Midbrain (tissue), 1 donor: Measurements from ENCODE around the gene PRR19.

Experiments
- DNase-seq: peaks from one replicate; lab custom pipeline; 2025; lab: John Stamatoyannopoulos, UW

The PRR19 gene

DNA sequence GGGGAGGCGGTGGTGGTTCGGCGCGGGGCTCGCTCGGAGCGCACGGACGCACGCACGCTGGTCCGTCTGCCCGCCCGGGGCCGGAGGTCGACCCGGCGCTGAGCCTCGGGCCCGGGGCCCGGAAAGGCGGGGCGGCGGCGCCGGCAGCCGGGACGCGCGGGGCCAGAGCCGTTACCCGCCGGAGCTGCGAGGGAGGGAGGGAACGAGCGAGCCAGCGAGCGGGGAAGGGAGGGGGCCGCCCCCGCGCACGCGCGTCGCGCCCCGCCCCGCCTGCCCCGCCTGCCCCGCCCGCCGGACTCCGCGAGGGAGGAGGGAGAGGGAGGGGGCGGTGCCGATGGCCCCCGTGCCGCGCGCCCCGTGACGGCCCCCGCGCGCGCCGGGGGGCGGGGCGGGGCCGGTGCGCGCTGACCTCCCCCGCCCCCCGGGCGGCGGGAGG lies 17.8 kb upstream of the PRR19 start:
- DNase-seq = peak; percentile 81

DNA sequence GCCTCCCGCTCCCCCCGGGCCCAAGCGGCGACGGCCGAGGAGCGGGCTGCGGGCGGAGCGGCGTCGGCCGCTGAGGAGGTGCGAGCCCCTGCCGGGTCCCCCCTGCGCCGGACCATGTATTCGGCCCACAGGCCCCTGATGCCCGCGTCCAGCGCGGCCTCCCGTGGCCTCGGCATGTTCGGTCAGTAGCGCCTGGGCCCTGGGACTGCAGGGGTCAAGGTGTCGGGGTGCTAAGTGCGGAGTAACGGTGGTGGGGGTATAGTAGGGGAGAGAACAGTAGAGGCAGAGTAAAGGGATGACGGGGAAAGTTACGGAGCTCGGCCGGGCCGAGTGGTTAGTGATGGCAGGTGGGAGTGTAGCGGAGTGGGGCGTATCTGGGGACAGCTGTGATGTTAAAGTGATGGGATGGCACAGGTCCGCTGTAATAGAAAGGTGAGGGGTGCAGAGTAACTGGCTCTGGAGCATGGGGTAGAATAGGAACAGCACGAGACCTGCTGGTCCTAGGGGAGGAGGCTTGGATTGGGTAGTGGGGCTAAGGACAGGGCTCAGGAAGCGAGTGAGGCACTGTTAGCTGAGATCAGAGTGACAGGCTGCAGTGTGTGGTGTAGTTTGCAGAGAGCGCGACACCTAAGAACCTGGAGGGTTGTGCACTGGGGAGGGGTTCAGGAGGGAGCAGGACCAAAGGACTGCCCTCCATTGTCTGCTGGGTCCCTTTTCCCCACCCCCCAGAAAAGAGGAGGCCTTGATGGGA lies 17.2 kb upstream of the PRR19 start:
- DNase-seq = no peak

DNA sequence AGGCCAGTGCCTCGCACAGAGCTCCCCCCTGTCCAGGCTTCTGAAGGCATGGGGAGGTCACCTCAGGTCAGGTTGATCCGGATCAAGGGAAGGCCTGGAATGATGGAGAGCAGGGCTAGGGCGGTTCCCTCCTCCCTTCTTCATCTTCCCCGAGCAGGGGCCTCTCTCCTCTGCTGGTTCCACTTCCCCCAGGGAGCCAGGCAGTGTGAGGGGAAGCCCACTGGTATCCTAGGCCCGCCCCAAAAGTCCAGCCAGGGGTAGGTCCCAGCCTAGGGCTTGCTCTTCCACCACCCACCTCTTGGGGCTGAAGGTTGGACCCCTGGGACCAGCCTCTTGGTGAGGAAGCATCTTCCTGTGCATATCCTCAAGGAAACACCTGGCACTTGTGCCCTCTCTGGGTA lies 16.4 kb upstream of the PRR19 start:
- DNase-seq = no peak

DNA sequence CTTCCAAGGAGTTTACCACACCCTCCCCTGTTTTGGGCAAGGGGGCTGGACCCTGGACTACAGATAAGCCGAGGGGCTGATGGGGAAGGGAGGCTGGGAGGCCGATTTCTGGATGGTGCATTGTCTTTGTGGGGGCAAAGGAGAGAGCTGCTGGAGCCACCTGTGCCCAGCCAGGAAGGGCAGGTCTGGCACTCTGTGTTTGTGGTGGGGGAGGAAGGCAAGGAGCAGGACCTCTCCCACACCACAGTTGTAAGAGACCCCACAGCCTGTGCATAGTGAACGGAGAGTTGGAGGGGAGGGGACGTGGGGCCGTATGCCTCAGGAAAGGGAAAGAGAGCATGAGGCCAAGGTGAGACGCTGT lies 16.0 kb upstream of the PRR19 start:
- DNase-seq = no peak

DNA sequence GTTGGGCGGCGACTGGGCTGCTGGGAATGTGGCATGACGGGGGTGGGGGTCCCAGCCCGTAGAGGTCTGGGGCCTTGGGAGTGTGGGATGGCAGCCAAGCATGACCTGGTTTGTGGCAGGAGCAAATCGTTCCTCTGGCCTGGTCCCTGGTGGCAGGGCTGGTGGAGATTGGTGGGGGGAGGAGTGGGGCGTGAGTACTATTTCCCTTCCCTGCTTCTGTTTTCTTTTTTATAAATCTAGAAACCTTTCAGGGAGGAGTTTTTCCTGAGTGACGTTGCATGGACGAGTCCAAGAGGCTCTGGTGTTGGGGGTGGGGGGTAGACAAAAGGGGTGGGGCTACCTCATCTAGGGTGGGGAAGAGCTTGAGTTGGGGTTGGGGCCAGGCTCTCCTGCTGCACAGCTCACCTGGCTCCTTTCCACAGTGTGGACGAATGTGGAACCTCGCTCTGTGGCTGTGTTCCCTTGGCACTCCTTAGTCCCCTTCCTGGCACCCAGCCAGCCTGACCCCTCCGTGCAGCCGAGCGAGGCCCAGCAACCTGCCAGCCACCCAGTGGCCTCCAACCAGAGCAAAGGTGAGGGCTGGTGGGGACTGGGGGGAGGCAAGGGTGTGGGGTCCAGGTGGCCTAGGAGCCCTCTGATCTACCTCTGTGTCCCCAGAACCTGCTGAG lies 15.4 kb upstream of the PRR19 start:
- DNase-seq = peak; percentile 27

DNA sequence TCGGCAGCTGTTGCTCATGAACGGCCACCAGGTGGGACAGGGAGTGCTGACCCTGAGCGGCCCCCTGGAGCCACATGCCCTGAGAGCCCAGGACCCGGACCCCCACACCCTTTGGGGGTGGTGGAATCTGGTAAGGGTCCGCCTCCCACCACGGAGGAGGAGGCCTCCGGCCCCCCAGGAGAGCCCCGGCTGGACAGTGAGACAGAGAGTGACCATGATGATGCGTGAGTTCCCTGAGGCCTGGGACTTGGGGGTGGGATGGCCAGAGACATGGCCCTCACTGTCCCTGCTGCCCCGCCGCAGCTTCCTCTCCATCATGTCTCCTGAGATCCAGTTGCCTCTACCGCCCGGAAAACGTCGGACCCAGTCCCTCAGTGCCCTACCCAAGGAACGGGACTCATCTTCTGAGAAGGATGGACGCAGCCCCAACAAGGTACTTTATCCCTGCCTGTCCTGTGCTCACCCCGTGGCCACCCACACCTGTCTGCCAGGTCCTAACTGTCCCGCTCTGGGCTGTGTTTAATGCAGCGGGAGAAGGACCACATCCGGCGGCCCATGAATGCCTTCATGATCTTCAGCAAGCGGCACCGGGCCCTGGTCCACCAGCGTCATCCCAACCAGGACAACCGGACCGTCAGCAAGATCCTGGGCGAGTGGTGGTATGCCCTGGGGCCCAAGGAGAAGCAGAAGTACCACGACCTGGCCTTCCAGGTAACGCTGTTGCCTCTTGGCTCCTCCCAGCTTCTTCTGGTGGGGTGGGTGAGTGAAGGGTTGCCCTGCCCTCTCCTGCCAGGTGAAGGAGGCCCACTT lies 14.7 kb upstream of the PRR19 start:
- no peak for DNase-seq

DNA sequence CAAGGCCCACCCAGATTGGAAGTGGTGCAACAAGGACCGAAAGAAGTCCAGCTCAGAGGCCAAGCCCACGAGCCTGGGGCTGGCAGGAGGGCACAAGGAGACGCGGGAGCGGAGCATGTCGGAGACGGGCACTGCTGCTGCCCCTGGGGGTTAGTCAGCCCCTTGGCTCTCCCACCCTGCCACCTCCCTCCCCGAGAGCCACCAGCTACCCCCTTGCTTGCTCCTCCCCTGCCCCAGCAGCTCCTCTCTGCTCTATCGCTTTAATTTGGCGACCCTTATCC lies 14.2 kb upstream of the PRR19 start:
- no peak for DNase-seq

DNA sequence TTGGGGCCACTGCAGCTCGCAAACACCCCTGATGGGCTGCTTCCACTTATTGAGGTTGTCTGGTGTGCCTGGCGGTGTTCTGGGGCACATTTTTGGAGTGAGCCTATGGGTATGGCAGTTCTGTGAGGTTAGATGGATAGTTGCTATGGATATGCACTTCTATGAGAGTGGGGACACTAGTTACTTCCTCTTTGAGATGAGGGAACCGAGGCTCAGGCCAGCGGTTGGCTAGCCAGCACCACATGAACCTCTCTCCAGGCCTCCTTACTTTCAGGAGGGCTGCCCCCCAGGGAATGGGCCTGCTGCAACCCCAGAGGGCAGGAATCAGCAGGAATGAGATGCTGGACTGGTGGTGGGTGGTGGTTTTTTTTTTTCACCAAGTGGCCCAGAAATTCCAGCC lies 13.5 kb upstream of the PRR19 start:
- no peak for DNase-seq

DNA sequence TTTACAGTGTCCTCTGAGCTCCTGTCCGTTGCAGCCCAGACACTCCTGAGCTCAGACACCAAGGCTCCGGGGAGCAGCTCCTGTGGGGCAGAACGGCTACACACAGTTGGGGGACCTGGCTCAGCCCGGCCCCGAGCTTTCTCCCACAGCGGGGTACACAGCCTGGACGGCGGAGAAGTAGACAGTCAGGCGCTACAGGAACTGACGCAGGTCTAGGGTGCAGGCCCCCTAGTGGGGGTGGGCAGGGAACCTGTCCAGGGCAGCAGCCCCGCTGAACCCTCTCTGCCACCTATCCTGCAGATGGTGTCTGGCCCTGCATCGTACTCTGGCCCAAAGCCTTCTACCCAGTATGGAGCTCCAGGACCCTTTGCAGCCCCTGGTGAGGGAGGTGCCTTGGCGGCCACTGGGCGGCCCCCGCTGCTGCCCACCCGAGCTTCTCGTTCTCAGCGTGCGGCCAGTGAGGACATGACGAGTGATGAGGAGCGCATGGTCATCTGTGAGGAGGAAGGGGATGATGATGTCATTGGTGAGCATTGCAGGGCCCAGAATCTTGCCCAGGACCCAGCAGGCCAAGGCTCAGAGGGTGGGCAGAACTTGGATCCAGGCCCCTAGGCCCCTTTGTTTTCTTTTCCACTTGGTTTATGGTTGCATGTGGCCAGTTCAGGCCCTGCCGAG lies 12.9 kb upstream of the PRR19 start:
- DNase-seq = no peak

DNA sequence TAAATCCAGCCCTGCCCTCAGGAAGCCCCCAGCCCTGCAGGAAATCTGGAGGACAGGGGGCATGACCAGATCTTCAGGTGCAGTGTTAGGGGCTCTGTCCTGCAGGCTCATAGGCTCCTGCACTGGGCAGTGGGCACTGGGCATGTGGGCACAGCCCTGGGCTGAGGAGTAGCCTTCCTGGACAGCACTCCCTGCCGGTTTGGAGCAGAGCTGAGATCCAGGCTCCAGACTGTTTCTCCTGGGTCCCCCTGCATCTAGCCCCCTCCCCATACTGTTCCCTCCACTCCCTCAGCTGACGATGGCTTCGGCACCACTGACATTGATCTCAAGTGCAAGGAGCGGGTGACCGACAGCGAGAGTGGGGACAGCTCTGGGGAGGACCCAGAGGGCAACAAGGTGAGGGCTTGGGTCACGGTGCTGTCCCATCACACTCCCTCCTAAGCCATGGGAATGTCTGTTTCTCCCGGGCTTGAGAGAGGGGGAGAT lies 12.3 kb upstream of the PRR19 start:
- no peak for DNase-seq

DNA sequence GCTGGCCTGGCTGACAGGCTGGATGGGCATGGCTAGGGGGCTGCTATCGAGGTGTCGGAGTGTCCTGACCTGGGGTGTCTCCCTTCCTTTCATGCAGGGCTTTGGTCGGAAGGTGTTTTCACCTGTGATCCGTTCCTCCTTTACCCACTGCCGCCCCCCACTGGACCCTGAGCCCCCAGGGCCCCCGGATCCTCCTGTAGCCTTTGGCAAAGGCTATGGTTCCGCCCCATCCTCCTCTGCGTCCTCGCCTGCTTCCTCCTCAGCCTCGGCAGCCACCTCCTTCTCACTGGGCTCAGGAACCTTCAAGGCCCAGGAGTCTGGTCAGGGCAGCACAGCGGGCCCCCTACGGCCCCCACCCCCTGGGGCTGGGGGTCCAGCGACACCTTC lies 11.8 kb upstream of the PRR19 start:
- no peak for DNase-seq

DNA sequence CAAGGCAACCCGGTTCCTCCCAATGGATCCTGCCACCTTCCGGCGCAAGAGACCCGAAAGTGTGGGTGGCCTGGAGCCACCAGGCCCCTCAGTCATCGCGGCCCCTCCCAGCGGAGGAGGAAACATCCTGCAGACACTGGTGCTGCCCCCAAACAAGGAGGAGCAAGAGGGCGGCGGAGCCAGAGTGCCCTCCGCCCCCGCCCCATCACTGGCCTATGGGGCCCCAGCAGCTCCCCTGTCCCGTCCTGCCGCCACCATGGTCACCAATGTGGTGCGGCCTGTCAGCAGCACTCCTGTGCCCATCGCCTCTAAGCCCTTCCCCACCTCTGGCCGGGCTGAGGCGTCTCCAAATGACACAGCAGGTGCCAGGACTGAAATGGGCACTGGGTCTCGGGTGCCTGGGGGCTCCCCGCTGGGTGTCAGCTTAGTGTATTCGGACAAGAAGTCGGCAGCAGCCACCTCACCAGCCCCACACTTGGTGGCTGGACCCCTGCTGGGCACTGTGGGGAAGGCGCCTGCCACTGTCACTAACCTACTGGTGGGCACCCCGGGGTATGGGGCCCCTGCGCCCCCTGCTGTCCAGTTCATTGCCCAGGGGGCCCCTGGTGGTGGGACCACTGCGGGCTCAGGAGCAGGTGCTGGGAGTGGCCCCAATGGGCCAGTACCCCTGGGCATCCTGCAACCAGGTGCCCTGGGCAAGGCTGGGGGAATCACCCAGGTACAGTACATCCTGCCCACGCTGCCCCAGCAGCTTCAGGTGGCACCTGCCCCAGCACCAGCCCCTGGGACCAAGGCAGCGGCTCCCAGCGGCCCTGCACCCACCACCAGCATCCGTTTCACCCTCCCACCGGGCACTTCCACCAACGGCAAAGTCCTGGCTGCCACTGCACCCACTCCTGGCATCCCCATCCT lies 11.2 kb upstream of the PRR19 start:
- DNase-seq = no peak

DNA sequence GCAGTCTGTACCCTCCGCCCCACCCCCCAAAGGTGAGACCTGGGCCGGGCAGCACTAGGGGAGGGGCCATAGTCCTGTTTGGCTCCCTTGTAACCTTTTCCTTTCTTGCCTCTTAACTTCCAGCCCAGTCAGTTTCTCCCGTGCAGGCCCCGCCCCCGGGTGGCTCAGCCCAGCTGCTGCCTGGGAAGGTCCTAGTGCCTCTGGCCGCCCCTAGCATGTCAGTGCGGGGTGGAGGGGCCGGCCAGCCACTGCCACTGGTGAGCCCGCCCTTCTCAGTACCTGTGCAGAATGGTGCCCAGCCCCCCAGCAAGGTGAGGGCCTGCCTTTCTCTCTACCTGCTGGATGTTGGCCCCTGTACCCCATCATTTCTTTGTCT lies 10.5 kb upstream of the PRR19 start:
- DNase-seq = no peak

DNA sequence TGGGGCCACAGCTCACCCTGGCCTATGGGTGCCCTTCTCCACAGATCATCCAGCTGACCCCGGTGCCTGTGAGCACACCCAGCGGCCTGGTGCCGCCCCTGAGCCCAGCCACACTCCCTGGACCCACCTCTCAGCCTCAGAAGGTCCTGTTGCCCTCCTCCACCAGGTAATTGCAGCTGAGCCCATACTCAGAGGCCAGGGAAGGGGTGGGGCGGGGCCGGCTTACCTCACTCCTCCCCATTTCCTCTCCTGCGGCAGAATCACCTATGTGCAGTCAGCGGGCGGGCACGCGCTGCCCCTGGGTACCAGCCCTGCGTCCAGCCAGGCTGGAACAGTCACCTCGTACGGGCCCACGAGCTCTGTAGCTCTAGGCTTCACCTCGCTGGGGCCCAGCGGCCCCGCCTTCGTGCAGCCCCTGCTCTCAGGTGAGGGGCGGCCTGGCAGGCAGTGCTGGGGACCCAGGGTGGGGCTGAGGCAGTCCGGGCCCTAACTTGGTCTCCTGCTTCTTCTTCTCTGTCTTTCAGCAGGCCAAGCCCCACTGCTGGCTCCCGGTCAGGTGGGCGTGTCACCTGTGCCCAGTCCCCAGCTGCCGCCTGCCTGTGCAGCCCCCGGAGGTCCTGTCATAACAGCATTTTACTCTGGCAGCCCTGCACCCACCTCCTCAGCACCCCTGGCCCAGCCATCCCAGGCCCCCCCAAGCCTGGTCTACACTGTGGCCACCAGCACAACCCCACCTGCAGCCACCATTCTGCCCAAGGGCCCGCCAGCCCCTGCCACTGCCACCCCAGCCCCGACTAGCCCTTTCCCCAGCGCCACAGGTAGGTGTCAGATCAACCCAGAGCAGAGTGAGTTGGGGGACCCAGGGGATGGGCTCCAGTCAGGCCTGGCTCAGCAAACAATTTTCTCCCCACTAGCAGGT lies 9.6 kb upstream of the PRR19 start:
- DNase-seq = no peak

DNA sequence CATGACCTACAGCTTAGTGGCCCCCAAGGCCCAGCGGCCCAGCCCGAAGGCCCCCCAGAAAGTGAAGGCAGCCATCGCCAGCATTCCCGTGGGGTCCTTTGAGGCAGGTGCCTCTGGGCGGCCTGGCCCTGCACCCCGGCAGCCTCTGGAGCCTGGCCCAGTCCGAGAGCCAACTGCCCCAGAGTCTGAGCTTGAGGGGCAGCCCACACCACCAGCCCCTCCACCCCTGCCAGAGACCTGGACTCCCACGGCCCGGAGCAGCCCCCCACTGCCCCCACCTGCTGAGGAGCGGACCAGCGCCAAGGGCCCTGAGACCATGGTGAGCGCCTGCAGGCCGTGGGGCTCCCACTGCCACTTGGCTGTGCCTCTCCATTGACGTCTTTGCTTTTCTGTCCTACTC lies 9.0 kb upstream of the PRR19 start:
- DNase-seq = no peak

DNA sequence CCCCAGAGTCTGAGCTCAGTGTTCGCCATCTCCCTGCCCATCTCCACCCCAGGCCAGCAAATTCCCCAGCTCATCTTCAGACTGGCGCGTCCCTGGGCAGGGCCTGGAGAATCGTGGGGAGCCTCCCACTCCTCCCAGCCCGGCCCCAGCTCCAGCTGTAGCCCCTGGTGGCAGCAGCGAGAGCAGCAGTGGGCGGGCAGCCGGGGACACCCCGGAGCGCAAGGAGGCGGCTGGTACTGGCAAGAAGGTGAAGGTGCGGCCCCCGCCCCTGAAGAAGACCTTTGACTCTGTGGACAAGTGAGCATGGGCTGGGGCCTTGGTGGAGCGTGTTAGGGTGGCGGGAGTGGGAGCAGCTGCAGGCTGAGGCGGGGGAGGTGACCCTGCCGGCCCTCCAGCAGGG lies 8.4 kb upstream of the PRR19 start:
- DNase-seq = no peak

DNA sequence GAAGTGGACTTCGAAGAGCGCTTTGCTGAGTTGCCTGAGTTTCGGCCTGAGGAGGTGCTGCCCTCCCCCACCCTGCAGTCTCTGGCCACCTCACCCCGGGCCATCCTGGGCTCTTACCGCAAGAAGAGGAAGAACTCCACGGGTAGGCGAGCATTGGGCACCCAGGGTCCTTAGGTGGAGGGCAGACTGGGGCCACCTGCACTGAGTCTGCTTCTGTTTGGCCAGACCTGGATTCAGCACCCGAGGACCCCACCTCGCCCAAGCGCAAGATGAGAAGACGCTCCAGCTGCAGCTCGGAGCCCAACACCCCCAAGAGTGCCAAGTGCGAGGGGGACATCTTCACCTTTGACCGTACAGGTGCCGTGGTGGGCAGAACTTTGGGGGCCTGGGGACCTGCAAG lies 8.0 kb upstream of the PRR19 start:
- DNase-seq = no peak

DNA sequence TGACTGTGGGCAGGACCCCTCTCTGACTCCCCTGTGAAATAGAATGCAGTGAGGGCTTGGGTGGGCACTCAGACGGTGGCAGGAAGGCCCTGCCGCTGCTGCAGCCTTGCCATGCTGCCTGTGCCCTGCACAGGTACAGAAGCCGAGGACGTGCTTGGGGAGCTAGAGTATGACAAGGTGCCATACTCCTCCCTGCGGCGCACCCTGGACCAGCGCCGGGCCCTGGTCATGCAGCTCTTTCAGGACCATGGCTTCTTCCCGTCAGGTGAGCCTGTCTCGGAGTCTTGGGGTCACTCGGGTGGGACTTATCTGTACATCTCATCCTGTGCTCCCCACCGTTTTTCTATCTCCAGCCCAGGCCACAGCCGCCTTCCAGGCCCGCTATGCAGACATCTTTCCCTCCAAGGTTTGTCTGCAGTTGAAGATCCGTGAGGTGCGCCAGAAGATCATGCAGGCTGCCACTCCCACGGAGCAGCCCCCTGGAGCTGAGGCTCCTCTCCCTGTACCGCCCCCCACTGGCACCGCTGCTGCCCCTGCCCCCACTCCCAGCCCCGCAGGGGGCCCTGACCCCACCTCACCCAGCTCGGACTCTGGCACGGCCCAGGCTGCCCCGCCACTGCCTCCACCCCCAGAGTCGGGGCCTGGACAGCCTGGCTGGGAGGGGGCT lies 7.3 kb upstream of the PRR19 start:
- DNase-seq = no peak

DNA sequence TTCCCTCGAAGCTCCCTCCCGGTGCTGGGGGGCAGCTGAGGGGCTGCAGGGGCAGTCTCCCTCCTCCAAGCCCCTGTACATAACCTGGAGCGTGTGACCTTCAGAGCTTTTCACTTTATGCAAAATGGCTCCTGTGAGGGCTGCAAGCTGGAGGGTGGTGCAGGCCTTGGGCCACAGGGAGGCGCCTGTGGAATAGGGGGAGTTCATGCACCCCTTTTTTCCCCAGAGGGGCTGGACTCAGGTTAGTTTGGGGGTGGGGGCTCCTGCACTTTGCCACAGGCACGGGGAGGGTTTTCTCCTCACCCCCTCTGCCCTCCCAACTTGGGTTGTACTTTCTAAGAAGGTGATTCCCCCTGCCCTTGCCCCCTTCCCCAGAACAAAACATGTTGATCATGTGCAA lies 6.6 kb upstream of the PRR19 start:
- DNase-seq = no peak
